HG03064 (cell line): Measurements from ENCODE around the gene SLC2A14.
"Not testable (repeated sequence)": the region's sequence is repeated elsewhere in the genome, so short reads cannot be mapped to it uniquely, and the experiment has no call there.

ENCODE experiments used
- ATAC-seq: cut with Tn5 transposase; IDR thresholded peaks from one replicate; pipeline ENCODE4 v1.9.1; 2021; ENCODE audit warnings: low read depth; ENCODE audit not compliant: unreplicated experiment

Gene SLC2A14

DNA sequence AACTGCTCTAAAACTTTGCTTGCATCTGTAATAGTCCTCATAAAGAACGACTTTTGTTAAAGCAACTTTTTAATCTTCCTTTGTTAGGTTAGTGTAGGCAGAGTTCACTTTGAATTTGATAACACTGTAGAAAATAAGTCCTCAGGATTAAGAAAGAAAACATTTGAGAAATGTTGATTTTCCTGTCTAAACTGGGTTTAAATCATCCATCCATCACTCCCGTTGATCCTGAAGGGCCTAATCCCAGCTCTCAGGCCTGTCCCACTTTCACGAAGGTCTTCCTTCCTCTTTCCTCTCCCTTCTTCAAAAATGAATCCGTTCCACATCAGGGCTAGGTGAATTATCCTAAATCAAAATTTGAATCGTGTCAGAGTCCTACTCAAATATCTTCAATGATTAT lies 36.9 kb downstream of the SLC2A14 start:
- no peak for ATAC-seq

DNA sequence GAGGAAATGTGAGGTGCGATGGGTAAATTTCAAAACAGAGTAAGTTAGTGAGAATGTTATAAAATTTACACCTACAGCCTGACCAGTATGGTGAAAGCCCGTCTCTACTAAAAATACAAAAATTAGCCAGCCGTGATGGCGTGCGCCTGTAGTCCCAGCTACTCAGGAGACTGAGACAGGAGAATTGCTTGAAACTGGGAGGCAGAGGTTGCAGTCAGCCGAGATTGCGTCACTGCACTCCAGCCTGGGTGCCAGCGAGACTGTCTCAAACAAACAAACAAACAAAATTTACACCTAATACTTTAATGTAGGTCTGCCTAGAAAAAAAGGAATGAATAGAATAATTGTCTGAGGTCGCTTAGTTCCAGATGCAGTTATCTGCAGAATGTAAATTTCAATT lies 37.6 kb downstream of the SLC2A14 start:
- ATAC-seq, result no peak

DNA sequence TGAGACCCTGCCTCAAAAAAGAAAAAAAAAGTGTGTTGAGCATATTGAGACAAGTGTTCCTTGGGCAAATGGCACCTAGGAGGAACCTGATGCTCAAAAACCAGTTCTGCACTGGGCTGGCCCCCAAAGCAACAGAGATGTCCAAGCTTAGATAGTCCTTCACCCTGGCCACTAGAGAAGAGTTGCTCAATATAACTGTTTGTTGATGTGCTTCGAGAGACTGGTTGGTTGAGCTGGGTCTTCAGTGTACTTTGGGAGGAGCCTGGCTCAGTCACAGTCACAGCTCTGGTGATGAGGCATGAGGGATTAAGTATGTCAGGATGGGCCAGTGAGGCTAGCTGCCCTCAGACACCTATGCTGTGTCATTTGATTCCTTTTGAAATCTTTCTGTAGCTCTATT lies 38.0 kb downstream of the SLC2A14 start:
- ATAC-seq, result no peak

DNA sequence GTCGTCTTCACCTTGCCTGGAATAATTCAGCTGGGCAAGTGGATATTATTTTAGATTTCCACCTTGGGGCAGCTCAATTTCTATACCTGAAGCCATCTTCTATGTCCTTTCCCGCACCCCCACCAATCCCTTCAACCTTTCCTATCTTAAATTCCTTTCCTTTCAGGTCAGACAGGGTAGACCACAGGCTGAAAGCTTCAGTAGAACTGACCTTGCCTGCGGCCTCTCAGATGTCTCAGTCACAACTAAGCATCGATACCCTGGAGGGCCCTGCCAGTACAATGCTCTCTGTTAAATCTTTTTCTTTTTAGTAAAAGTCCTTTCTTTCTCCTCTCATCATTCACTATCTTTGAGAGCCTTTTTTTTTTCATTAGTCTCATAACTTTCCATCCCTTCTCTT lies 38.9 kb downstream of the SLC2A14 start:
- ATAC-seq, result no peak

DNA sequence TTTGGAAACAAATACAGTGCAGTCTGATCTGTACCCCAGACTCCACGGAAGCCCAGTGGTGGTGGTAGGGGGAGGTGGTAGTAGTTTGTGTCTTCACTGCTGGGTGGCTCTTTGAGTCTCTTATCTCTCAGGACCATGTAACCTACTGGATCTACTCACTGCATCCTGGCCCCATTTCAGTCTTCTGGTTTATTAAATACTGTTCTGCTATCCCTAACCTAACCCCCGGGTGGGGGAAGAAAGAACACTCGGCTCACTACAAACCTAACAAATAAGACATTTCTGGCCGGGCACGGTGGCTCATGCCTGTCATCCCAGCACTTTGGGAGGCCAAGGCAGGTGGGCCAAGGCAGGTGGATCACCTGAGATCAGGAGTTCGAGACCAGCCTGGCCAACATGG lies 39.5 kb downstream of the SLC2A14 start:
- not testable (repeated sequence) for ATAC-seq

DNA sequence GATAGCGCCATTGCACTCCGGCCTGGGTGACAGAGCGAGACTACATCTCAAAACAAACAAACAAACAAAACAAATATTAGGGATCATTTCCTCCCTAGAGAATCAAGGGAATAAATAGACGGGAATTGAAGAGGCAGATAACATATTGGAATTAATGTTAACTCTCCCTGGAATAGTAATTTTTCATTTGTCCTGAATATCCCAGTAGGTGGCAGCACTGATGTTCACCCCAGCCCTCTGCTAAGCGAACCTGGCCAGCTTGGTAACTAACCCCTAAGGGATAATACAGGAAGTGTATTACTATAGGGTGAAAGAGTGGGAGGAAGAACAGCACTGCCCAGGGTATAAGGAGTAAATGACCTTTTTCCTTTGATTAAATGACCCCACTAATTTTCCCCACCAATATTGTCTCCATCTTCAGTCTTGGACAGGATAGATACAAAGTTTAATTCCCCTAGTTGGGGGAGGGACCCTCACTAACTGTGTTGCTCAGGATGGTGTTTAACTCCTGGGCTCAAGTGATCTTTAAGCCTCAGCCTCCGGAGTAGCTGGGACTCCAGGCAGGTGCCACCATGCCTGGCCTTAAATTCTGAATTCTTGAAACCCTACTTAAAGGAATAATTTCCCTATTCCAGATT lies 40.5 kb downstream of the SLC2A14 start:
- ATAC-seq, result no peak

DNA sequence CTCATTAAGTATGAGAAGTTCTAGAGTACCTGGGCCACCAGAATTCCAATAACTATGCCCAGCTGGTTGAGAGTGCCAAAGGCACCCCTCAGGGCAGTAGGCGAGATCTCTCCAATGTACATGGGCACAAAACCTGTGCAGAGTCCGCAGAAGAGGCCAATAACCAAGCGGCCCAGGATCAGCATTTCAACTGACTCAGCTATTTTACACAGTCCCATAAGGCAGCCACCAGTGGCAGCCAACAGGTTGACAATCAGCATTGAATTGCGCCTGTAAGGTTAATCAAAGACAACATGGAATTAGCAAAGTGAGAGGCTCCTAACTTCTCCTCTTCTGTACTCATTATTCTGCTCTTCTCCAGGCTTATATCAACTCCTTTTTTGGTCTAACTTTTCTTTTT lies 43.0 kb downstream of the SLC2A14 start:
- ATAC-seq, result not testable (repeated sequence)

DNA sequence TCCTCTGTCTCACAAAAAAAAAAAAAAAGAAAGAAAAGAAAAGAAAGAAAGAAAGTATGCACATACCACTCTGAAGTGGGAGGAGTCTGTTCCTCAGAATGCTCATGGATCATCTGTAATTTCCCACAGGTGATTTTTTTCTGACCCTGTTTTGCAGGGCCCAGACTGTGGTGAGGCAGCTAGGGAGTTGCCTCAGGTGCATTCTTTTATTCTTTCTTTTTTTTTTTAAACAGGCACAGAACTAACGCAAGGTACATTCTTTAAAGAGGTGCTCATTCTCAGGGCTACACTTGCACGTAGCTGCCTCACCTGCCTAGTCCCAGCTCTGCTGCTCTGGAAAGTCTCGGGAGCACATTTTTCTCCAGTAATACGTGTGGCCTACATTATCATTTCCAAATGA lies 47.0 kb downstream of the SLC2A14 start:
- not testable (repeated sequence) for ATAC-seq

DNA sequence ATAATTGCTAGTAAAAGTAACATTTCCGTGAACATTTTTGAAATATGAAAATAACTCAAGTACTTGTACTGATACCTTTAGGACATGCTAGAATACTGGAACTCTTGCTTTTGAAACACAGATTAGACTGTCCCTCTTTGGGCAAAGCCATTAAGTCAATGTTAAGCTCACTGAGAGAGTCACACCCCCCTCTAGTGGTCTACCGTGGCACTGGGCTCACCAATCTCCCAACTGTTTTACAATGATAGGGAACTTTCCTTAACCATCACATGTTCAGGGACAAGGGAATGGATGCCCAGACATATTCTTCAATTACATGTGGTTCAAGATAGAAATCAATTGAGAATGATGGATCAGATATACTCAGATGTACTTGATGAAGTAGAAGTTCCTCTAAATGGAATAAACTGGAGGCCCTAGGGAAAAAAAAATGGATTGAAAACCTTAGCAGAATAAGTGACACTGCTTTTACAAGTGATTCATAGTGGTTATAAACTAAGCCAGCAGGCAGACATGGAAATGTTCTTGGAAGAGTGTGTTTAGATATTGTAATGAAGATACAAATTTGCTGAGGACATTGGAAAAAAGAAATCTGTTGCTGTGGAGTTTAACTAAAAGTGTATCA lies 65.7 kb downstream of the SLC2A14 start:
- no peak for ATAC-seq

DNA sequence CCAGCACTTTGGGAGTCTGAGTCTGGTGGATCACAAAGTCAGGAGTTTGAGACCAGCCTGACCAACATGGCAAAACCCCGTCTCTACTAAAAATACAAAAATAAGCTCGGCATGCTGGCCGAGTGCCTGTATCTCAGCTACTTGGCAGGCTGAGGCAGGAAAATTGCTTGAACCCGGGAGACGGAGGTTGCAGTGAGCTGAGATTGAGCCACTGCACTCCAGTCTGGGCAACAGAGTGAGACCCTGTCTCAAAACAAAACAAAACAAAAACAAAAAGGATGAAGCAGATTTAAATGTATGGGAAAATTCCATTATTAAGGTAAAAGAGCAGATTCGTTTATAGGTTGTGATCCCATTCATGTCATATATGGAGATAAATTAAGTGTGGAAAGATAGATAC lies 66.4 kb downstream of the SLC2A14 start:
- ATAC-seq, result not testable (repeated sequence)

DNA sequence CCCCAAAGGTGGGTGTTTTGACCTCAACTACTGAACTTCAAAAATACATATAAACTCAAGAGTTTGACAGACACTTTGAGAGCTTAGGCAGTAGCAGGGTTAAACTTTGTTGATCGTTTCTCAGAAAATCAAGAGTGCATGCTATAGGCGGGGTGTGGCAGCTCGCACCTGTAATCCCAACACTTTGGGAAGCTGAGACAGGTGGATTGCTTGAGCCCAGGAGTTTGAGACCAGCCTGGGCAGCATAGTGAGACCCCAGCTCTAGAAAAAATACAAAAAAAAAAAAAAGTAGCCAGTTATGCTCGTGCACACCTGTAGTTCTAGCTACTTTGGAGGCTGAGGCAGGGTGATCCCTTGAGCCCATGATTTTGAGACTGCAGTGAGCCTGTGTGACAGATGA lies 71.3 kb downstream of the SLC2A14 start:
- ATAC-seq, result no peak

DNA sequence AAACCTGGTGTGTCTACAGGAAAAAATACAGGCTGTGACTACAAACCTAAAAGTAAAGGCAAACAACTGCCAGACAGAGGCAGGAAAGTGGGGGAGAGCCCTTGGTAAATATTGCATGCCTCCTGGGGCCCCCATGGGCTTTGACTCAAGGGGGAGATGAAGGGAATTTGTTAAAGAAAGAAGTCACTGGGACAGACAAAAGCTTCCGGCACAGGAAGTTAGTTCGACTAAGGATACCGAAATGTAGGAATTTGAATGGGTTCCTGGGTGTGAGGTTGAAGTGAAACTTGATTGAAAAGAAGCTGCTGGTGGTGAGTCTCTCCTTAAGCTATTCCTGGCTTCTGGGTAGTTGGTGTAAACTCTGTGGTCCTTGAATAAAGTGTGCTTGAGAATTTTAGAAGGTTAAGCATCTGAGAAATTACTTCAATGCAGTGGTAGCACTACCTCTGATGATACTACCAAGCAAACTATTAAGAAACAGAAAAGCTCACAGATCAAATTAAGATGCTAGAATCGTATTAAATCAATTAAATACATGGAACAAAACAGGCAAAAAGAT lies 73.9 kb downstream of the SLC2A14 start:
- ATAC-seq, result not testable (repeated sequence)

DNA sequence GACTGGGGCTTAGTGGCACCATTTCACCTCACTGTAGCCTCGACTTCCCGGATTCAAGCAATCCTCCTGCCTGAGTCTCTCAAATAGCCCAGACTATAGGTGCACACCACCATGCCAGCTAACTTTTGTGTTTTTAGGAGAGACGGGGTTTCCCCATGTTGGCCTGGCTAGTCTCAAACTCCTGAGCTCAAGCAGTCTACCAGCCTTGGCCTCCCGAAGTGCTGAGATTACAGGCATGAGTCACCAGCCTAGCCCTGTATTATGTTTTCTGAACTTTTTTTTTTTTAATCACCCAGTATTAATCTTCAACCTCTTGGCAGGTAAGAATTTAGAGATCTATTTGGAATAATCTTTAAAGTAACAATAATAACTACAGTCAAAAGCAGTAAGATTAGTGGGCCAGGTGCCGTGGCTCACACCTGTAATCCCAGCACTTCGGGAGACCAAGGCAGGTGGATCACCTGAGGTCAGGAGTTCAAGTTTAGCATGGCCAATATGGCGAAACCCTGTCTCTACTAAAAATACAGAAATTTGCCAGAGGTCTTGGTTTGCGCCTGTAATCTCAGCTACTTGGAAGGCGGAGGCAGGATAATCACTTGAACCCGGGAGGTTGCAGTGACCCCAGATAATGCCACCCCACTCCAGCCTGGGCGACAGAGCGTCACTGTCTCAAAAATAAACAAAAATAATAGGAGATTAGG lies 74.9 kb downstream of the SLC2A14 start:
- no peak for ATAC-seq

DNA sequence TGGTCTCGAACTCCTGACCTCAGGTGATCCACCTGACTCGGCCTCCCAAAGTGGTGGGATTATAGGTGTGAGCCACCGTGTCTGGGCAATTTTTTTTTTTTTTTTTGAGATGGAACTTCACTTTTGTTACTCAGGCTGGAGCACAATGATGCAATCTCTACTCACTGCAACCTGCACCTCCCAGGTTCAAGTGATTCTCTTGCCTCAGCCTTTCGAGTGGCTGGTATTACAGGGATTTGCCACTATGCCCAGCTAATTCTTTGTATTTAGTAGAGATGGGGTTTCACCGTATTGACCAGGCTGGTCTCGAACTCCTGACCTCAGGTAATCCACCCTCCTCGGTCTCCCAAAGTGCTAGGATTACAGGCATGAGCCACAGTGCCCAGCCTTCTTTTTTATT lies 75.4 kb downstream of the SLC2A14 start:
- not testable (repeated sequence) for ATAC-seq

DNA sequence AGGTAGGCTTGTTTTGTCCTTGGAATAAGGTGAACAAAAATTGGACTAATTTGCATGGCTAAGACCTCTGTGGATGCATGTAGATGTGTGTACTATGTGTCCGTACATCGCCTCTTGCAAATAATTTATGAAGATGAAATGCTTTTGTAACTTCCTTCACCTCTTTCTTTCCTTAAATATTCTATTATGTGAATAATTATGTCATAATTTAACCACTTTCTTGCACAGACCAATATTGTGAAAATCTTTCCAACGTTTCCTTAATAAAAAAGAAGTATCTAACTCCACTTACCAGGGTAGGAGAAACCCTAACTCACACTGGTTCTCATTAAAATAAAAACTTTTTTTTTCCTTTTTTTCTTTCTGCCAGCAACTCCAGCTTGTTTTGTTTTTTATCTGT lies 79.5 kb downstream of the SLC2A14 start:
- no peak for ATAC-seq

DNA sequence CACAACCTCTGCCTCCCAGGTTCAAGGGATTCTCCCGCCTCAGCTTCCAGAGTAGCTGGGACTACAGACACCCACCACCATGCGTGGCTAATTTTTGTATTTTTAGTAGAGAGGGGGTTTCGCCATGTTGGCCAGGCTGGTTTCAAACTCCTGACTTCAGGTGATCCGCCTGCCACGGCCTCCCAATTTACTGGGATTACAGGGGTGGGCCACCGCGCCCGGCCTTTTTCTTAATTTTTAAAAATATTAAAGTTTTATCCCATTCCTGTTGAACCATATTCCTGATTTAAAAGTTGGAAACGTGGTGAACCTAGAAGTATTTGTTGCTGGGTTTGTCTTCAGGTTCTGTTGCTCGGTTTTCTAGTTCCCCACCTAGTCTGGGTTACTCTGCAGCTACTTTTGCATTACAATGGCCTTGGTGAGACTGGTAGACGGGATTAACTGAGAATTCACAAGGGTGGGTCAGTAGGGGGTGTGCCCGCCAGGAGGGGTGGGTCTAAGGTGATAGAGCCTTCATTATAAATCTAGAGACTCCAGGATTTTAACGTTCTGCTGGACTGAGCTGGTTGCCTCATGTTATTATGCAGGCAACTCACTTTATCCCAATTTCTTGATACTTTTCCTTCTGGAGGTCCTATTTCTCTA lies 83.7 kb downstream of the SLC2A14 start, which contains the start of gene NANOG:
Gene NANOG, plus strand, starts transcription at position 519 of the 645 bp plus-strand sequence. CDS start 213 bp downstream, outside the sequence.
- ATAC-seq, result not testable (repeated sequence)

DNA sequence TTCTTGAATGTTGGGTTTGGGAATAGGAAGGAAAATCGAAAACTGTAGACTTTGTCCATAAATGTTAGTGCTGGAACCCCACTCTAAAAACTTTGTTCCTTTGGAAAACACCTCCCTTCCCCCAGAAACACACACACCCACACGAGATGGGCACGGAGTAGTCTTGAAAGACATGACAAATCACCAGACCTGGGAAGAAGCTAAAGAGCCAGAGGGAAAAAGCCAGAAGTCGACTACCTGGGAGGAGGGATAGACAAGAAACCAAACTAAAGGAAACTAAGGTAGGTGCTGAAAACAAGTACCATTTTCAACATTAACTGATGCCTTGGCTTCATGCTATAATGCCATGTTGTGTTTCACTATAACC lies 84.4 kb downstream of the SLC2A14 start:
- ATAC-seq, result no peak

DNA sequence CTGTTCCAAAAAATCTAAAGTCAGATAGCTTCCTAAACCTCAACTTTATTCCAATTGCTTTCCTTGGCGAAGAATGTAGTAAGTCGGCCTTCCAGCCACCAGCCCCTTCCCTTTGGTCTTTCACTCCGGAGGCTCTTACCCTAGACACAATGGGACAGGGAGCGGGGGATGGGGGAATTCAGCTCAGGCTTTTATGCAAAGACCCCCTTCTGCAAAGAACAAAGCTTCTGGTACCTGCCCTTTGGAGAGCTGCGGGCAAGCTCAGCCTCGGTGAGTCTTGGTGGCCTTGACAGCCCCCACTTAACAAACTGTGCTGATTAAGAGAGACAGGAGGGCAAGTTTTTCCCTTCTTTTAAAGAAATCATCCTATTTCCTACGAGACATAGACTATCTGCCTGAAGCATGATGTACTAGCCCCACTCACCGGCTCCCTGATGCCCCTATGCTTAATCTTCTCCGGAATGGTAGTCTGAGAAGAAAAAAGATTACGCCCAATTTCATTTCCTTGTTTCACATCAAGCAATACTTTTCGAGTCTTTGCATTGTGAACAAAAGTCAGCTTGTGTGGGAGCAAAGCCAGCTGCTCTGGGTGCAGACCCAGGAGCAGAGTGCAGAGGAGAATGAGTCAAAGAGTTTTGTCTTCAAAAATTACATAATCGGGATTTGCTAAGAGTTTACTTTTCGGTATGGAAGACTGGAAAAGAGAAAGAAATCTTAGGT lies 85.0 kb downstream of the SLC2A14 start:
- ATAC-seq, result no peak

DNA sequence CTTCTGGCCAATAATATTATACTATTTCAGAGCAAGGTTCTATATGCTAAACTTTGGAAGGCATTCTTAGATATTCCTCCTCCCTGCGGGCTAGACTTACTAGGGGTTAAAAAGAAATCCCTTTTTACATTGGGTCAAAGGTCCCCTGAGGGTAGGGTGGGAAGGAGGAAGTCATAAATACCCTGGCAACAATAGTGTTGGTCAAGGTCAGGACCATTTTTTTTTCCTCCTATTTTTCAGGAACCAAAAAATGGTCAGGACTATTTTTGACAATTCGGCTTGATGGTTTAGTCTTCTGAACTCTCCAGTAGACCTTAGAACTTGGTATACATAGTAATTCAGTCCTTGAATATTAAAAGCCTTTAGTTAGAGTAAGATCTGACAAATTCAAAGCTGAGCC lies 88.0 kb downstream of the SLC2A14 start:
- ATAC-seq, result no peak

DNA sequence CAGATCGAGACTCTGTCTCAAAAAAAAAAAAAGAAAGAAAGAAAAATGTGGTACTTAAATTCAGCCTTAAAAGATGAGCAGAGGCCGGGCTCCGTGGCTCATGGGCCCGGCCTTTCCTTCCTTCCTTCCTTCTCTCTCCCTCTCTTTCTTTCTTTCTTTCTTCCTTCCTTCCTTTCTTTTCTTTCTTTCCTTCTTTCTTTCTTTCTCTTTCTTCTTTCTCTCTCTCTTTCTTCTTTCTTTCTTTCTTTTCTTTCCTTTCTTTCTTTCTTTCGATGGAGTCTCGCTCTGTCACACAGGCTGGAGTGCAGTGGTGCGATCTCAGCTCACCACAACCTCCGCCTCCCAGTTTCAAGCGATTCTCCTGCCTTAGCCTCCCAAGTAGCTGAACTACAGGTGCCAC lies 89.3 kb downstream of the SLC2A14 start:
- not testable (repeated sequence) for ATAC-seq
